ENCODE results near the gene SH2D3A. TPM values are rescaled to one million over a fixed set of nuclear protein-coding genes. Genes with fewer than 3 reads are reported as not detected.

SH2D3A gene
- total and polyA plus RNA-seq, 7 donors, result 0.66 to 42.7 (median 26.9) TPM; not detected in 3

- intact Hi-C loops (cut with DNase I), result no loop called here
- no peaks in the 10 kb centered on the region for H3K4me1 ChIP-seq
- TF ChIP-seq POLR2A (IDR thresholded peaks at IDR 0.05), result no peak
- TF ChIP-seq POLR2AphosphoS5 (IDR thresholded peaks at IDR 0.05), result no peak
- peaks cover 5 to 23% (median 12%) of the 10 kb centered on the region in 3 donors for H3K27me3 ChIP-seq
- no peaks in the 10 kb centered on the region for H3K36me3 ChIP-seq
- no peaks in the 10 kb centered on the region for H3K9me3 ChIP-seq
- 82 to 83% methylated on average over 4 of the region's 4 CpGs for WGBS, 2 donors
- DNase-seq, result no peak
- H3K27ac ChIP-seq, result no peak overlapping the region
- H3K4me3 ChIP-seq, result no peak overlapping the region
Observed at GRCh38 chr19:6761053-6761676, 6.1 kb downstream of the SH2D3A start.

GRCh38 chr19:6760606-6761005 is 6.6 kb downstream of the SH2D3A start:
- intact Hi-C loops (cut with DNase I), result no loop called here
- no peak for TF ChIP-seq CTCF (IDR thresholded peaks at IDR 0.05)
- no peak for TF ChIP-seq POLR2A (IDR thresholded peaks at IDR 0.05)
- no peak for TF ChIP-seq POLR2AphosphoS5 (IDR thresholded peaks at IDR 0.05)
- no peak for TF ChIP-seq EP300 (IDR thresholded peaks at IDR 0.05)
- Histone ChIP-seq H3K4me1 (no peaks in the 10 kb centered on the region), H3K27me3 (peaks cover 0 to 17% (median 6%) of the 10 kb centered on the region in 3 donors), H3K9me3 (no peaks in the 10 kb centered on the region), H3K4me3 (no peak overlapping the region), H3K27ac (no peak overlapping the region), H3K36me3 (no peaks in the 10 kb centered on the region)
- WGBS, 2 donors, result 96 to 97% methylated on average over 17 of the region's 17 CpGs
- DNase-seq, result no peak

GRCh38 chr19:6754653-6755463 is 12.4 kb downstream of the SH2D3A start:
- Histone ChIP-seq H3K4me1 (peaks cover 0 to 16% (median 14%) of the 10 kb centered on the region in 4 donors), H3K27ac (no peak overlapping the region), H3K9me3 (no peaks in the 10 kb centered on the region), H3K4me3 (no peak overlapping the region), H3K27me3 (no peaks in the 10 kb centered on the region), H3K36me3 (peaks cover 8 to 27% (median 22%) of the 10 kb centered on the region in 4 donors)
- DNase-seq, result no peak
- intact Hi-C loops (cut with DNase I), result loop anchor here (5.0 kb wide), 1 partner anchor 107 kb away; no protein-coding TSS in a partner anchor
- TF ChIP-seq POLR2AphosphoS5 (IDR thresholded peaks at IDR 0.05) (no peak), EP300 (IDR thresholded peaks at IDR 0.05) (no peak), CTCF (IDR thresholded peaks at IDR 0.05) (no peak), POLR2A (IDR thresholded peaks at IDR 0.05) (no peak)
- WGBS, 2 donors, result 89 to 92% methylated on average over 23 of the region's 23 CpGs

GRCh38 chr19:6754136-6754535 is 13.1 kb downstream of the SH2D3A start:
- peaks cover 10 to 34% (median 29%) of the 10 kb centered on the region in 4 donors for H3K36me3 ChIP-seq
- TF ChIP-seq CTCF (IDR thresholded peaks at IDR 0.05), result no peak
- TF ChIP-seq EP300 (IDR thresholded peaks at IDR 0.05), result no peak
- TF ChIP-seq POLR2AphosphoS5 (IDR thresholded peaks at IDR 0.05), result no peak
- no peak for TF ChIP-seq POLR2A (IDR thresholded peaks at IDR 0.05)
- 96 to 97% methylated on average over 22 of the region's 22 CpGs for WGBS, 2 donors
- no peaks in the 10 kb centered on the region for H3K9me3 ChIP-seq
- H3K4me1 ChIP-seq, result peaks cover 0 to 16% (median 14%) of the 10 kb centered on the region in 4 donors
- peak overlapping the region in 1 of 4 donors; percentile 67 for H3K27ac ChIP-seq
- H3K27me3 ChIP-seq, result no peaks in the 10 kb centered on the region
- H3K4me3 ChIP-seq, result peak overlapping the region in 1 of 4 donors; percentile 42
- intact Hi-C loops (cut with DNase I), result loop anchor here (5.0 kb wide), 1 partner anchor 108 kb away; no protein-coding TSS in a partner anchor
- DNase-seq, result no peak
